H1 (cell line): ENCODE results near the gene CABP2. TPM values are rescaled to one million over a fixed set of nuclear protein-coding genes. Genes with fewer than 3 reads are reported as not detected.

Experiments used
- CTCF ChIA-PET: fragments of 300-600 bp; sonication (Branson Sonifier 250); formaldehyde crosslinking; loops from one replicate; lab custom pipeline; 2021; ENCODE audit not compliant: partially characterized antibody; lab: Charles Lee
- POLR2A ChIA-PET: fragments of 300-600 bp; sonication (Branson Sonifier 250); formaldehyde crosslinking; loops from one replicate; lab custom pipeline; 2021; ENCODE audit warnings: inconsistent platforms; ENCODE audit not compliant: partially characterized antibody; lab: Charles Lee
- DNase-seq, 2 experiments: peaks; one replicate each; pipeline versions ENCODE4 v3.0.0 to v3.0.0-alpha.2; 2010 to 2022; ENCODE audit warnings: low spot score in 2 of 2, low read depth in 1 of 2, mixed read lengths in 1 of 2
- FAIRE-seq: peaks from 2 replicates; lab custom pipeline; 2011; peaks lifted over from hg19 to GRCh38; lab: Jason Lieb, UNC
- H2AFZ ChIP-seq: 2 replicates; pipeline ENCODE4 v1.8.1; 2012; ENCODE audit warnings: low read length, inconsistent platforms
- H2AK5ac ChIP-seq: 2 replicates; pipeline ENCODE4 v1.6.1; 2013; ENCODE audit warnings: low read depth, low read length
- H2BK120ac ChIP-seq: replicated peaks from 2 replicates; pipeline ENCODE3; 2013; ENCODE audit warnings: low read depth, low read length, inconsistent platforms
- H2BK12ac ChIP-seq: 2 replicates; pipeline ENCODE4 v1.6.1; 2013; ENCODE audit warnings: low read depth, low read length
- H2BK15ac ChIP-seq: 2 replicates; pipeline ENCODE4 v1.6.1; 2013; ENCODE audit warnings: low read length
- H2BK20ac ChIP-seq: 2 replicates; pipeline ENCODE4 v1.6.1; 2013; ENCODE audit warnings: low read length
- H2BK5ac ChIP-seq: 2 replicates; pipeline ENCODE4 v1.6.1; 2013; ENCODE audit warnings: low read depth, low read length
- H3K14ac ChIP-seq: 2 replicates; pipeline ENCODE4 v1.6.1; 2013; ENCODE audit warnings: inconsistent platforms; ENCODE audit not compliant: insufficient read length
- H3K18ac ChIP-seq: 2 replicates; pipeline ENCODE4 v1.6.1; 2013; ENCODE audit warnings: low read length; ENCODE audit errors: extremely low read depth
- H3K23ac ChIP-seq: 2 replicates; pipeline ENCODE4 v1.6.1; 2013; ENCODE audit warnings: inconsistent platforms; ENCODE audit not compliant: insufficient read length
- H3K23me2 ChIP-seq: 2 replicates; pipeline ENCODE4 v1.6.1; 2013; ENCODE audit warnings: low read depth, low read length
- H3K27ac ChIP-seq: 2 replicates; pipeline ENCODE4 v1.6.1; 2011; ENCODE audit warnings: low read depth, low read length, inconsistent platforms
- H3K27me3 ChIP-seq, 4 experiments: replicated peaks in 1 of 4; 1 replicate in 1 of 4; 2 replicates in 3 of 4; pipeline versions ENCODE4 v1.6.1 to v1.8.1; 2011 to 2013; ENCODE audit warnings: low read length in 3 of 4, mild to moderate bottlenecking in 3 of 4, inconsistent platforms in 2 of 4, mixed read lengths in 2 of 4, moderate library complexity in 1 of 4; ENCODE audit not compliant: control insufficient read depth in 3 of 4, insufficient read depth in 3 of 4; ENCODE audit errors: extremely low read depth in 1 of 4
- H3K36me3 ChIP-seq, 4 experiments: 2 replicates each; pipeline versions ENCODE4 v1.6.1 to v1.8.1; 2011 to 2013; ENCODE audit warnings: mild to moderate bottlenecking in 4 of 4, low read length in 3 of 4, moderate library complexity in 2 of 4, control low read depth in 1 of 4, inconsistent platforms in 1 of 4; ENCODE audit not compliant: insufficient read depth in 4 of 4, control insufficient read depth in 2 of 4
- H3K4ac ChIP-seq: replicated peaks from 2 replicates; pipeline ENCODE3; 2013; ENCODE audit warnings: low read length, low read depth, mixed read lengths, inconsistent platforms; ENCODE audit not compliant: insufficient read length
- H3K4me1 ChIP-seq, 4 experiments: replicated peaks in 1 of 4; 1 replicate in 1 of 4; 2 replicates in 3 of 4; pipeline versions ENCODE4 v1.6.1 to v1.8.1; 2011 to 2013; ENCODE audit warnings: low read length in 3 of 4, inconsistent platforms in 2 of 4, mixed read lengths in 1 of 4; ENCODE audit not compliant: insufficient read depth in 4 of 4, control insufficient read depth in 3 of 4
- H3K4me2 ChIP-seq, 2 experiments: 2 replicates each; pipeline versions ENCODE4 v1.6.1 to v1.8.1; 2011 to 2013; ENCODE audit warnings: low read depth in 2 of 2, low read length in 2 of 2, control low read depth in 1 of 2, inconsistent platforms in 1 of 2, mild to moderate bottlenecking in 1 of 2; ENCODE audit not compliant: insufficient read depth in 1 of 2
- H3K4me3 ChIP-seq, 4 experiments: fragments of 200-600, 300-600 bp in 1 of 4; sonication (generic), shearing (Covaris generic), sonication (Bioruptor Twin) in 1 of 4; 2 replicates each; pipeline versions ENCODE4 v1.5.1 to v1.8.1; 2011 to 2016; ENCODE audit warnings: low read length in 4 of 4, low read depth in 3 of 4, control low read depth in 2 of 4, inconsistent platforms in 2 of 4, mild to moderate bottlenecking in 2 of 4, mixed read lengths in 1 of 4, moderate library complexity in 1 of 4; ENCODE audit not compliant: insufficient read depth in 2 of 4; ENCODE audit errors: extremely low read depth in 1 of 4
- H3K56ac ChIP-seq: replicated peaks from 2 replicates; pipeline ENCODE3; 2013; ENCODE audit warnings: low read depth, mild to moderate bottlenecking, mixed read lengths, low read length, inconsistent platforms; ENCODE audit not compliant: insufficient read length
- H3K79me1 ChIP-seq: 2 replicates; pipeline ENCODE4 v1.6.1; 2013; ENCODE audit warnings: low read depth, low read length, control low read depth
- H3K79me2 ChIP-seq, 2 experiments: 2 replicates each; pipeline versions ENCODE4 v1.6.1 to v1.8.1; 2012 to 2013; ENCODE audit warnings: low read length in 2 of 2, mild to moderate bottlenecking in 2 of 2, inconsistent platforms in 1 of 2; ENCODE audit not compliant: insufficient read depth in 2 of 2, control insufficient read depth in 1 of 2
- H3K9ac ChIP-seq, 4 experiments: replicated peaks in 1 of 4; 1 replicate in 1 of 4; 2 replicates in 3 of 4; pipeline versions ENCODE4 v1.6.1 to v1.8.1; 2011 to 2013; ENCODE audit warnings: low read depth in 3 of 4, low read length in 3 of 4, control low read depth in 2 of 4, mild to moderate bottlenecking in 2 of 4, moderate library complexity in 2 of 4, inconsistent platforms in 1 of 4; ENCODE audit errors: extremely low read depth in 1 of 4
- H3K9me3 ChIP-seq, 2 experiments: 2 replicates each; pipeline versions ENCODE4 v1.6.1 to v1.8.1; 2012 to 2013; ENCODE audit warnings: mild to moderate bottlenecking in 2 of 2, moderate library complexity in 2 of 2, control low read depth in 1 of 2, inconsistent platforms in 1 of 2, low read depth in 1 of 2, low read length in 1 of 2, mixed read lengths in 1 of 2; ENCODE audit not compliant: insufficient read depth in 2 of 2
- H4K20me1 ChIP-seq, 2 experiments: replicated peaks in 1 of 2; 2 replicates each; pipeline versions ENCODE3 to v1.8.1; 2011 to 2013; ENCODE audit warnings: inconsistent platforms in 2 of 2, low read length in 2 of 2, mild to moderate bottlenecking in 1 of 2; ENCODE audit not compliant: insufficient read depth in 2 of 2, control insufficient read depth in 1 of 2
- H4K5ac ChIP-seq: 2 replicates; pipeline ENCODE4 v1.6.1; 2013; ENCODE audit warnings: low read length, low read depth, mixed read lengths, inconsistent platforms; ENCODE audit not compliant: insufficient read length
- H4K8ac ChIP-seq: 2 replicates; pipeline ENCODE4 v1.8.0; 2013; ENCODE audit warnings: mild to moderate bottlenecking, moderate library complexity, low read length, inconsistent platforms; ENCODE audit not compliant: insufficient read depth; ENCODE audit errors: extremely low read depth
- H4K91ac ChIP-seq: replicated peaks from 2 replicates; pipeline ENCODE3; 2013; ENCODE audit warnings: low read length, mixed read lengths, inconsistent platforms; ENCODE audit not compliant: insufficient read length
- HDAC2 ChIP-seq, 2 experiments: fragments of 300-600 bp in 1 of 2; sonication (generic) in 1 of 2; IDR thresholded peaks; 2 replicates each; pipeline ENCODE4 v1.6.1; 2011 to 2012; ENCODE audit warnings: low read depth in 2 of 2, low read length in 2 of 2, mild to moderate bottlenecking in 2 of 2, moderate library complexity in 2 of 2, borderline replicate concordance in 1 of 2, inconsistent platforms in 1 of 2
- HDAC6 ChIP-seq: IDR thresholded peaks from one replicate; pipeline ENCODE4 v1.7.1; 2012; ENCODE audit warnings: low read depth, mild to moderate bottlenecking, inconsistent platforms, low read length, moderate library complexity
- KDM5A ChIP-seq: fragments of 200-600 bp; IDR thresholded peaks from 2 replicates; pipeline ENCODE4 v1.7.1; 2012; ENCODE audit warnings: mild to moderate bottlenecking, low read length, inconsistent platforms, mixed read lengths
- MAFK ChIP-seq: IDR thresholded peaks from 2 replicates; pipeline ENCODE4 v1.6.1; 2012; ENCODE audit warnings: low read depth, mild to moderate bottlenecking, improper control_type of control experiment, low read length
- POLR2A ChIP-seq, 2 experiments: IDR thresholded peaks; 1 replicate in 1 of 2; 2 replicates in 1 of 2; pipeline ENCODE4 v1.6.1; 2011; ENCODE audit warnings: low read depth in 2 of 2, low read length in 2 of 2, mild to moderate bottlenecking in 2 of 2; ENCODE audit errors: control extremely low read depth in 1 of 2
- SIN3A ChIP-seq, 2 experiments: IDR thresholded peaks in 1 of 2; conservative IDR thresholded peaks in 1 of 2; 2 replicates each; pipeline ENCODE4 v1.6.1; 2011 to 2012; ENCODE audit warnings: low read length in 2 of 2, improper control_type of control experiment in 1 of 2, low read depth in 1 of 2, mild to moderate bottlenecking in 1 of 2
- SUZ12 ChIP-seq: fragments of 200-600 bp; sonication (generic); IDR thresholded peaks from 2 replicates; pipeline ENCODE4 v1.6.1; 2012; ENCODE audit warnings: mild to moderate bottlenecking, inconsistent platforms, low read length, moderate library complexity, mixed read lengths
- WGBS, 2 experiments: shearing (Covaris generic) in 1 of 2; methylation state at CpG; one replicate each; pipeline versions ENCODE4 v1.1.6 to v1.1.7; 2013 to 2015; ENCODE audit warnings: low lambda C conversion rate in 2 of 2, mixed read lengths in 2 of 2, inconsistent platforms in 1 of 2, low coverage in 1 of 2, missing lambda C conversion rate in 1 of 2; ENCODE audit not compliant: insufficient replicate concordance in 2 of 2, insufficient coverage in 1 of 2, insufficient read length in 1 of 2; ENCODE audit errors: extremely low coverage in 1 of 2, missing lambda C conversion rate in 1 of 2; 5-methylcytosine and 5-hydroxymethylcytosine counted together
- polyA plus RNA-seq, 7 experiments: library from polyadenylated mRNA; depleted of rRNA in 3 of 7; stranded (reverse) in 5 of 7; unstranded in 2 of 7; fragments of >200 nt in 5 of 7; fragments of 200-250 nt in 2 of 7; gene quantifications; 1 replicate in 5 of 7; 2 replicates in 1 of 7; 4 replicates in 1 of 7; pipeline versions ENCODE4 v1.2.1 to v1.2.3, GENCODE V29; 2011 to 2013; ENCODE audit warnings: missing spikeins in 2 of 7, mixed read lengths in 2 of 7
- total RNA-seq: library from RNA; stranded (reverse); fragmentation: NEBNext Ultra II Directional; extraction: Animal tissue kit (Norgen Biotek cat#: 25700); gene quantifications from 2 replicates; pipeline ENCODE4 v1.2.1, GENCODE V29; 2021
- TF ChIP-seq, protein P1 (sequence below): IDR thresholded peaks from 2 replicates; pipeline ENCODE4 v1.6.1; 2011; ENCODE audit warnings: low read length, improper control_type of control experiment
- TF ChIP-seq, protein P2 (sequence below), 3 experiments: IDR thresholded peaks; 1 replicate in 2 of 3; 2 replicates in 1 of 3; pipeline versions ENCODE4 v1.5.1 to v1.6.1; 2011; ENCODE audit warnings: low read length in 3 of 3, mild to moderate bottlenecking in 3 of 3, inconsistent platforms in 2 of 3, low read depth in 1 of 3, moderate library complexity in 1 of 3; ENCODE audit not compliant: insufficient read depth in 1 of 3; ENCODE audit errors: control extremely low read depth in 1 of 3

The CABP2 gene
- total and polyA plus RNA-seq, 2 of the 8 experiments (the other 6 are each of a cell fraction or from before 2014, with no cell fraction given): not detected

DNA sequence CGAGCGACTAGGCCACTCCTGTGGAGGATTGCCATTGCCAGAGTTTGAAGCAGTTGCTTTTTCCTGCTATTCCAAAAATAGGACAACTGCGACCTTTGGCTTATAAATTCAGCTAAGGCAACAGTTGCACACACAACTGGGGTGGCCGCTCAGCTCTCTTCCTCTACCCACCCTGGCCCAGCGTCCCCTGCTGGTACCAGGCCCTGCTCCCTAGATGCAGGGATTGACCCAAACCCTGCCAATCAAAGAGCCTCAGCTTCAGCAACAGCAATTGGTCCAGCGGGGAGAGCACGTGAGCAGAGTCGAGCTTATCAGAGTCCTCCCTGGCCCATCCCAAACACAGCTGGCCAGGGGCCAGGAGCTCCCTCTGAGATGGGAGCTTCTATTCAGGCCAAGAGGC is 22.0 kb upstream of the CABP2 start:
- ChIA-PET CTCF (interaction anchor here (0.8 to 1.9 kb wide), 8 partner anchors 11 to 69 kb away, joined by 3 to 4 read pairs (median 4); no protein-coding TSS in a partner anchor), POLR2A (interaction anchor here (2.3 to 4.8 kb wide), 2 partner anchors 38 to 41 kb away, joined by 8 to 15 read pairs; partner anchors contain the start of gene GSTP1)
- WGBS, 2 experiments: 77% methylated on average over 7 of the region's 8 CpGs; no CpG with 5 or more reads in 1 of the 2 experiments
- no peak overlapping the region for H2BK120ac ChIP-seq
- DNase-seq (no peak), FAIRE-seq (no peak)
- no peak overlapping the region; the same call in 1 of the 2 replicates for H4K8ac ChIP-seq
- H2AFZ ChIP-seq: 0 out of 2 replicates have a peak overlapping the region, but pooled peaks have one; percentile 7
- no peak overlapping the region for H3K9ac ChIP-seq
- no peak overlapping the region for H2BK15ac ChIP-seq
- H3K4me1 ChIP-seq: peaks cover 0 to 5% (median 0%) of the 10 kb centered on the region in 4 experiments; a peak in 2 of 7 replicates
- H2AK5ac ChIP-seq: no peak overlapping the region
- H2BK20ac ChIP-seq: no peak overlapping the region
- TF ChIP-seq POLR2A (IDR thresholded peaks at IDR 0.05; ENCODE audit: control extremely low read depth in 1 of 2, low read depth in 2 of 2, low read length in 2 of 2) (no peak), KDM5A (no peak), HDAC6 (no peak), MAFK (no peak), SIN3A (conservative IDR thresholded peaks at IDR 0.05 in 1 of 2, IDR thresholded peaks at IDR 0.05 in 1 of 2; ENCODE audit: low read depth in 1 of 2, low read length in 2 of 2) (no peak), SUZ12 (no peak), HDAC2 (IDR thresholded peaks at IDR 0.05; ENCODE audit: borderline replicate concordance in 1 of 2, low read depth in 2 of 2, low read length in 2 of 2) (no peak)
- TF ChIP-seq, protein P1, sequence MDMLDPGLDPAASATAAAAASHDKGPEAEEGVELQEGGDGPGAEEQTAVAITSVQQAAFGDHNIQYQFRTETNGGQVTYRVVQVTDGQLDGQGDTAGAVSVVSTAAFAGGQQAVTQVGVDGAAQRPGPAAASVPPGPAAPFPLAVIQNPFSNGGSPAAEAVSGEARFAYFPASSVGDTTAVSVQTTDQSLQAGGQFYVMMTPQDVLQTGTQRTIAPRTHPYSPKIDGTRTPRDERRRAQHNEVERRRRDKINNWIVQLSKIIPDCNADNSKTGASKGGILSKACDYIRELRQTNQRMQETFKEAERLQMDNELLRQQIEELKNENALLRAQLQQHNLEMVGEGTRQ: peak; percentile 66
- TF ChIP-seq, protein P2, sequence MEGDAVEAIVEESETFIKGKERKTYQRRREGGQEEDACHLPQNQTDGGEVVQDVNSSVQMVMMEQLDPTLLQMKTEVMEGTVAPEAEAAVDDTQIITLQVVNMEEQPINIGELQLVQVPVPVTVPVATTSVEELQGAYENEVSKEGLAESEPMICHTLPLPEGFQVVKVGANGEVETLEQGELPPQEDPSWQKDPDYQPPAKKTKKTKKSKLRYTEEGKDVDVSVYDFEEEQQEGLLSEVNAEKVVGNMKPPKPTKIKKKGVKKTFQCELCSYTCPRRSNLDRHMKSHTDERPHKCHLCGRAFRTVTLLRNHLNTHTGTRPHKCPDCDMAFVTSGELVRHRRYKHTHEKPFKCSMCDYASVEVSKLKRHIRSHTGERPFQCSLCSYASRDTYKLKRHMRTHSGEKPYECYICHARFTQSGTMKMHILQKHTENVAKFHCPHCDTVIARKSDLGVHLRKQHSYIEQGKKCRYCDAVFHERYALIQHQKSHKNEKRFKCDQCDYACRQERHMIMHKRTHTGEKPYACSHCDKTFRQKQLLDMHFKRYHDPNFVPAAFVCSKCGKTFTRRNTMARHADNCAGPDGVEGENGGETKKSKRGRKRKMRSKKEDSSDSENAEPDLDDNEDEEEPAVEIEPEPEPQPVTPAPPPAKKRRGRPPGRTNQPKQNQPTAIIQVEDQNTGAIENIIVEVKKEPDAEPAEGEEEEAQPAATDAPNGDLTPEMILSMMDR (IDR thresholded peaks at IDR 0.05; ENCODE audit: control extremely low read depth in 1 of 3, insufficient read depth in 1 of 3, low read depth in 1 of 3, low read length in 3 of 3): peak in 2 of 3 experiments; percentile 29 to 44; a peak in 2 of 4 replicates
- no peak overlapping the region for H4K5ac ChIP-seq
- H3K36me3 ChIP-seq: no peaks in the 10 kb centered on the region
- H4K20me1 ChIP-seq: no peaks in the 10 kb centered on the region
- H3K23ac ChIP-seq: no peak overlapping the region
- no peak overlapping the region for H4K91ac ChIP-seq
- no peak overlapping the region for H3K56ac ChIP-seq
- H3K4ac ChIP-seq: no peak overlapping the region
- H3K4me2 ChIP-seq: no peak overlapping the region
- H3K79me1 ChIP-seq: no peaks in the 10 kb centered on the region
- H3K18ac ChIP-seq: no peak overlapping the region
- no peaks in the 10 kb centered on the region; a peak in 1 of 7 replicates for H3K27me3 ChIP-seq
- no peak overlapping the region for H3K14ac ChIP-seq
- H3K9me3 ChIP-seq: 0 out of 4 replicates have a peak, but pooled peaks cover 0 to 4% of the 10 kb centered on the region in 2 experiments
- H2BK5ac ChIP-seq: no peak overlapping the region
- no peaks in the 10 kb centered on the region for H3K79me2 ChIP-seq
- no peak overlapping the region for H3K27ac ChIP-seq
- H3K4me3 ChIP-seq: no peak overlapping the region
- H3K23me2 ChIP-seq: no peaks in the 10 kb centered on the region
- H2BK12ac ChIP-seq: no peak overlapping the region
